ENCODE data around the gene FAM20C. TPM values are rescaled to one million over a fixed set of nuclear protein-coding genes. Genes with fewer than 3 reads are reported as not detected.

The FAM20C gene
- total RNA-seq, 2 donors from 2014 or later: 33.5 to 53.5 TPM

GRCh38 chr7:144454-144826 lies 47.9 kb upstream of the FAM20C start:
- H3K4me1 Mint-ChIP-seq: peaks cover 7% of the 10 kb centered on the region
- peaks cover 4% of the 10 kb centered on the region for H3K27me3 Mint-ChIP-seq (ENCODE audit: insufficient read depth)
- no peaks in the 10 kb centered on the region for H3K9me3 Mint-ChIP-seq
- no peak for DNase-seq
- Histone ChIP-seq H3K9ac (ENCODE audit: extremely low read depth, low read length, poor library complexity, severe bottlenecking) (no peak overlapping the region), H3K27ac (ENCODE audit: low read depth, low read length) (no peak overlapping the region), H3K4me3 (ENCODE audit: low read length) (no peak overlapping the region), H3K27me3 (ENCODE audit: control insufficient read depth, insufficient read depth, low read length, poor library complexity, severe bottlenecking) (no peaks in the 10 kb centered on the region), H3K36me3 (ENCODE audit: control insufficient read depth, insufficient read depth, low read length) (peaks cover 12% of the 10 kb centered on the region), H3K4me1 (ENCODE audit: control insufficient read depth, insufficient read depth, low read length) (no peaks in the 10 kb centered on the region), H3K9me3 (ENCODE audit: control insufficient read depth, low read length) (no peaks in the 10 kb centered on the region)
- no peak overlapping the region for H3K4me3 Mint-ChIP-seq
- TF ChIP-seq, protein P1, sequence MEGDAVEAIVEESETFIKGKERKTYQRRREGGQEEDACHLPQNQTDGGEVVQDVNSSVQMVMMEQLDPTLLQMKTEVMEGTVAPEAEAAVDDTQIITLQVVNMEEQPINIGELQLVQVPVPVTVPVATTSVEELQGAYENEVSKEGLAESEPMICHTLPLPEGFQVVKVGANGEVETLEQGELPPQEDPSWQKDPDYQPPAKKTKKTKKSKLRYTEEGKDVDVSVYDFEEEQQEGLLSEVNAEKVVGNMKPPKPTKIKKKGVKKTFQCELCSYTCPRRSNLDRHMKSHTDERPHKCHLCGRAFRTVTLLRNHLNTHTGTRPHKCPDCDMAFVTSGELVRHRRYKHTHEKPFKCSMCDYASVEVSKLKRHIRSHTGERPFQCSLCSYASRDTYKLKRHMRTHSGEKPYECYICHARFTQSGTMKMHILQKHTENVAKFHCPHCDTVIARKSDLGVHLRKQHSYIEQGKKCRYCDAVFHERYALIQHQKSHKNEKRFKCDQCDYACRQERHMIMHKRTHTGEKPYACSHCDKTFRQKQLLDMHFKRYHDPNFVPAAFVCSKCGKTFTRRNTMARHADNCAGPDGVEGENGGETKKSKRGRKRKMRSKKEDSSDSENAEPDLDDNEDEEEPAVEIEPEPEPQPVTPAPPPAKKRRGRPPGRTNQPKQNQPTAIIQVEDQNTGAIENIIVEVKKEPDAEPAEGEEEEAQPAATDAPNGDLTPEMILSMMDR (conservative IDR thresholded peaks at IDR 0.05): no peak
- H3K27ac Mint-ChIP-seq: no peak overlapping the region
- peaks cover 16% of the 10 kb centered on the region for H3K36me3 Mint-ChIP-seq (ENCODE audit: low read depth)
- WGBS, 2 experiments (ENCODE audit: insufficient coverage in 1 of 2, insufficient read length in 1 of 2): 93 to 96% methylated on average over 7 to 15 of the region's 15 CpGs

- DNase-seq: no peak
- peaks cover 12% of the 10 kb centered on the region for H3K36me3 ChIP-seq (ENCODE audit: control insufficient read depth, insufficient read depth, low read length)
- Mint-ChIP-seq H3K27me3 (ENCODE audit: insufficient read depth) (peaks cover 4% of the 10 kb centered on the region), H3K4me3 (no peak overlapping the region), H3K27ac (no peak overlapping the region), H3K36me3 (ENCODE audit: low read depth) (peaks cover 16% of the 10 kb centered on the region), H3K9me3 (no peaks in the 10 kb centered on the region), H3K4me1 (peaks cover 15% of the 10 kb centered on the region)
- no peaks in the 10 kb centered on the region for H3K27me3 ChIP-seq (ENCODE audit: control insufficient read depth, insufficient read depth, low read length, poor library complexity, severe bottlenecking)
- no peak overlapping the region for H3K27ac ChIP-seq (ENCODE audit: low read depth, low read length)
- TF ChIP-seq, protein P1 (conservative IDR thresholded peaks at IDR 0.05): no peak
- no peaks in the 10 kb centered on the region for H3K4me1 ChIP-seq (ENCODE audit: control insufficient read depth, insufficient read depth, low read length)
- H3K9me3 ChIP-seq (ENCODE audit: control insufficient read depth, low read length): no peaks in the 10 kb centered on the region
- 90 to 92% methylated on average over 4 of the region's 4 CpGs for WGBS, 2 experiments (ENCODE audit: insufficient coverage in 1 of 2, insufficient read length in 1 of 2)
- H3K9ac ChIP-seq (ENCODE audit: extremely low read depth, low read length, poor library complexity, severe bottlenecking): no peak overlapping the region
- H3K4me3 ChIP-seq (ENCODE audit: low read length): no peak overlapping the region
Observed at GRCh38 chr7:145863-146262, 46.5 kb upstream of the FAM20C start.

DNA sequence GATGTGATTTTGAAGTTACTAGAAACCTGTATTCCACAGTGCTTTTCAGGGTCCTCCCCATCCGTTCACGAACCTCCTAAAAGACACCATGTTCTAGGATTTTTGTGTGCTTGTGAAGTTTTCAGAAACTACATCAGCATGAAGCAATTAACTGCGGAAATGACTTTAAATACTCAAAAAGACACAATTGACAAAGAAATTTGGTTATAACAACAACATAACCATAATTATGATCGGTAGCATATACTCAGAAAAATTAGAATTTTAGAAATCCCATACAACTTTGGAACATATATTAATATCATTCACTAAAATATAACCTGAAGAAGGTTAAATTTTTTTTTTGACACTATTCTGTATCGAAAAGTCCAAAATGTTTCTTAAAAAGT lies 43.8 kb upstream of the FAM20C start:
- peak overlapping the region; percentile 86 for H3K4me3 ChIP-seq (ENCODE audit: low read length)
- H3K4me1 ChIP-seq (ENCODE audit: control insufficient read depth, insufficient read depth, low read length): no peaks in the 10 kb centered on the region
- H3K27ac ChIP-seq (ENCODE audit: low read depth, low read length): peak overlapping the region; percentile 98
- Mint-ChIP-seq H3K4me1 (peaks cover 15% of the 10 kb centered on the region), H3K4me3 (peak overlapping the region; percentile 85), H3K27me3 (ENCODE audit: insufficient read depth) (no peaks in the 10 kb centered on the region), H3K27ac (peak overlapping the region; percentile 100), H3K9me3 (no peaks in the 10 kb centered on the region), H3K36me3 (ENCODE audit: low read depth) (peaks cover 16% of the 10 kb centered on the region)
- WGBS, 2 experiments (ENCODE audit: insufficient coverage in 1 of 2, insufficient read length in 1 of 2): 50 to 85% methylated on average over 2 to 5 of the region's 5 CpGs
- TF ChIP-seq, protein P1 (conservative IDR thresholded peaks at IDR 0.05): no peak
- DNase-seq: no peak
- H3K9me3 ChIP-seq (ENCODE audit: control insufficient read depth, low read length): no peaks in the 10 kb centered on the region
- peak overlapping the region; percentile 65 for H3K9ac ChIP-seq (ENCODE audit: extremely low read depth, low read length, poor library complexity, severe bottlenecking)
- H3K27me3 ChIP-seq (ENCODE audit: control insufficient read depth, insufficient read depth, low read length, poor library complexity, severe bottlenecking): no peaks in the 10 kb centered on the region
- peaks cover 12% of the 10 kb centered on the region for H3K36me3 ChIP-seq (ENCODE audit: control insufficient read depth, insufficient read depth, low read length)

All from endodermal cell (in vitro differentiated cells).